ENCODE data around the gene IGSF21. TPM values are rescaled to one million over a fixed set of nuclear protein-coding genes. Genes with fewer than 3 reads are reported as not detected.
A peak's percentile ranks its signal among the peaks of the same experiment; 100 is the strongest.

The IGSF21 gene
- total RNA-seq, 2 donors from 2014 or later: 4.6 to 8.5 TPM

DNA sequence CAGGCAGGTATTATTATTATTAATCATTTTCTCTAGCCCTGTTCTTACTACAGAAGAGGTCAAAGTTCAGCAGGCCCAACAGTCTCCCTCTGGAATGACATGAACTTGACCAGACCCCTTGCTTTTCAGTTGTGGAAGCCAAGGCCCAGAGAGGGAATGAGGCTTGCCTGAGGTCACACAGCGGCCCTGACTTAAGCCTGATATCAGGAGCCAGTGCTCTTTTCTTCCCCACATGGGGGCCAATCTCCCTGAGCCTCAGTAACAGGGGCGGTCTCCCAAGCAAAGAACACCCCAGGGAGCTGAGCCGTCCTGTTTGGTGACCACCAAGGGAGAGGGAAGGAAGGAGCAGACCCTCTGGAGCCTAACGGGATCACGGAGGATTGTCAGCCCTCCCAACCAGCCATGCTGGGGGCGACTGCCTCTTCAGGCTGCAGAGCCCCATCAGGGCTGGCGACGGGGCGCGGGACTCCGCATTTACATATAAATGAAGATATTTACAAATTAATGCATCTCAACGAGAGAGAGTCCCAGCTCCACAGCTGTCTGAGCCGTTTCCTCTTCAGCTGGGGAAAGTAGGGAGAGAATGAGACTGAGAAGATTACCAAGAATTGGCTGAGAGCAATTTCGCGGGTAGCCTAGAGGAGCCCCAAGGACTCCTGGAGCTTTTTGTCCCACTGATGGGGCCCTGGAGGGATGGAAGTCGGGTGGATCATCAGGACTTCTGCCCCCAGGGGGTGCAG is 187.0 kb downstream of the IGSF21 start:
- Histone ChIP-seq H3K4me1 (replicated peaks) (peaks cover 5% of the 10 kb centered on the region), H3K27ac (no peak overlapping the region), H3K9me3 (no peaks in the 10 kb centered on the region), H3K4me3 (no peak overlapping the region), H3K36me3 (no peaks in the 10 kb centered on the region), H3K27me3 (replicated peaks; ENCODE audit: insufficient read depth) (peaks cover 5% of the 10 kb centered on the region)
- no peak for DNase-seq (ENCODE audit: low spot score)
- 41% methylated on average over 16 of the region's 16 CpGs for WGBS
- intact Hi-C loops (cut with DNase I): no loop called here
- no peak for TF ChIP-seq POLR2AphosphoS5 (IDR thresholded peaks at IDR 0.05)
- TF ChIP-seq POLR2A (IDR thresholded peaks at IDR 0.05): no peak
- TF ChIP-seq, protein P1, sequence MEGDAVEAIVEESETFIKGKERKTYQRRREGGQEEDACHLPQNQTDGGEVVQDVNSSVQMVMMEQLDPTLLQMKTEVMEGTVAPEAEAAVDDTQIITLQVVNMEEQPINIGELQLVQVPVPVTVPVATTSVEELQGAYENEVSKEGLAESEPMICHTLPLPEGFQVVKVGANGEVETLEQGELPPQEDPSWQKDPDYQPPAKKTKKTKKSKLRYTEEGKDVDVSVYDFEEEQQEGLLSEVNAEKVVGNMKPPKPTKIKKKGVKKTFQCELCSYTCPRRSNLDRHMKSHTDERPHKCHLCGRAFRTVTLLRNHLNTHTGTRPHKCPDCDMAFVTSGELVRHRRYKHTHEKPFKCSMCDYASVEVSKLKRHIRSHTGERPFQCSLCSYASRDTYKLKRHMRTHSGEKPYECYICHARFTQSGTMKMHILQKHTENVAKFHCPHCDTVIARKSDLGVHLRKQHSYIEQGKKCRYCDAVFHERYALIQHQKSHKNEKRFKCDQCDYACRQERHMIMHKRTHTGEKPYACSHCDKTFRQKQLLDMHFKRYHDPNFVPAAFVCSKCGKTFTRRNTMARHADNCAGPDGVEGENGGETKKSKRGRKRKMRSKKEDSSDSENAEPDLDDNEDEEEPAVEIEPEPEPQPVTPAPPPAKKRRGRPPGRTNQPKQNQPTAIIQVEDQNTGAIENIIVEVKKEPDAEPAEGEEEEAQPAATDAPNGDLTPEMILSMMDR (IDR thresholded peaks at IDR 0.05): no peak

DNA sequence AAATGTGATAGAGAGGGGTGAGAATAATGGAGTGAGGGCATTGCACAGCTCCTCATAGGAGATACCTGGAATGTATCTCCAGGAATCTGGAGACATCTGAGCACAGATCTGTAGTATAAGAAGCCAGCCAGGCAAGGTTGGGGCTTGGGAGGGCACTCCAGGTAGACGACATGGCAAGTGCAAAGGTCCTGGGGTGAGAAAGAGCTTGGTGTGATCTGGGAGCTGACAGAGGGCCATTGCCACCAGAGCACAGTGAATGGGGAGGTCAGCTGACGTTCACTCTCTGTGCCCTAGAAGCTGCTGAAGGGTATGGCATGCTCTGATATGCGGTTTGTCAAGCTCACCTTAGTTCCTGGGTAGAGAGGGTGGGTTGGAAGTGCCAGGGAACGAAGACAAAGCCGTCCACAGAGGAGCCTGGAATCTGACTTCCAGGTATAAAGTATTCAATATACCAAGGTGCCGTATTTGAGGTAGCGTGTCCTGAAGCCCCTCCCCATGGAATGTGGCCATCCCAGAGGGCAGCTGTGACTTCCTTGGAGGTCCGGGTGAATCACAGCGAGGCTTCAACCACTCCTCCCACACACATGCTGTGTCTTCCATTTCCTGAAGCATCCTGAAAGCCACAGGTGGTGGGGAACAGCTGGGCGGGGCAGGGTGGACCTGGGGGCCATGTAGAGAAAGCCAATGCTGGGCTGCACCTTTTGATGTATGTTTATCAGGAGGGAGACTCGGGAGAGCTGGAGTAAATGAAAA is 190.5 kb downstream of the IGSF21 start:
- H3K27me3 ChIP-seq (replicated peaks; ENCODE audit: insufficient read depth): peaks cover 7% of the 10 kb centered on the region
- 32% methylated on average over 11 of the region's 11 CpGs for whole genome bisulfite sequencing
- H3K4me3 ChIP-seq: no peak overlapping the region
- H3K27ac ChIP-seq: no peak overlapping the region
- TF ChIP-seq POLR2A (IDR thresholded peaks at IDR 0.05): no peak
- TF ChIP-seq, protein P1 (IDR thresholded peaks at IDR 0.05): no peak
- TF ChIP-seq POLR2AphosphoS5 (IDR thresholded peaks at IDR 0.05): no peak
- peaks cover 5% of the 10 kb centered on the region for H3K4me1 ChIP-seq (replicated peaks)
- no peaks in the 10 kb centered on the region for H3K9me3 ChIP-seq
- DNase-seq (ENCODE audit: low spot score): no peak
- intact Hi-C loops (cut with DNase I): no loop called here
- no peaks in the 10 kb centered on the region for H3K36me3 ChIP-seq

DNA sequence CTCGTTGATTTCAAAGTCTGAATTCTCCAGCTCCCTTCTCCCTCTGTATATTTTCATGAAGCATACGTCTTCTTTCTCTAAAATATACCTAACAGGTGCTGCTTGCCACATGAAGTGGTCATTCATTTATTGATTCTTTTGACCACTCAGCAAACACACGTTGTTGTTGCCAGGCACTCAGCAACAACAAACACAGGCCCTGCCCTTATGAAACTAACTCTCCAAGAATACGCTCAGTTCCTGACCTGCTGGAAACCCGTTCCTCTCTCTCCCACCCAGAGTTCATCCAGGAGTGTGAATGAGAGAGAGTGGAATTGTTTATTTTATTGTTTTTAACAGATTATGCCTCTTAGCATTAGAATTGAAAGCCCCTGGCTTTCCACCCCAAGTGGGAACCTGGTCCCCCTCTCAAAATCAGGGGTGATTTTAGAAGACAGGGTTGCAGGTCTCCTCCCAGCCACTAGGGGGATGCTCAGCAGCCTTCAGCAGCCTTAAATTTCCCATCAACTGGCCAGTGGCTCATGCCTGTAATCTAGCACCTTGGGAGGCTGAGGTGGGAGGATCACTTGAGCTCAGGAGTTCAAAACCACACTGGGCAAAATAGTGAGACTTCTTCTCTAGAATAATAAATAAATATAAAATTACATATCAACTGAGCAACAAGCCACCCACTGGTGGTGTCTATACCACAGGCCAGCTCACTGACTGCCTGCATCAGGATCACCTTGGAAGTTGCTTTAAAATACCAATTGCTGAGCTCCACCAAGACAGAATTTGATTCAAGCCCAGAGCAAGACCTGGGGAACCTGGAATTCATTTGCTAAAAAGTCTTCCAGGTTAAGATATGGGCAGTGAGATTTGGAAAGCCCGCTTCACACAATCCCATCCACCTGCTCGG is 192.1 kb downstream of the IGSF21 start:
- intact Hi-C loops (cut with DNase I): no loop called here
- WGBS: 59% methylated on average over 7 of the region's 7 CpGs
- no peak for DNase-seq (ENCODE audit: low spot score)
- Histone ChIP-seq H3K36me3 (no peaks in the 10 kb centered on the region), H3K9me3 (no peaks in the 10 kb centered on the region), H3K4me3 (no peak overlapping the region), H3K27me3 (replicated peaks; ENCODE audit: insufficient read depth) (peaks cover 2% of the 10 kb centered on the region), H3K27ac (no peak overlapping the region), H3K4me1 (replicated peaks) (peaks cover 5% of the 10 kb centered on the region)
- no peak for TF ChIP-seq POLR2A (IDR thresholded peaks at IDR 0.05)
- TF ChIP-seq, protein P1 (IDR thresholded peaks at IDR 0.05): peak; percentile 13 to 53 (median 30)

DNA sequence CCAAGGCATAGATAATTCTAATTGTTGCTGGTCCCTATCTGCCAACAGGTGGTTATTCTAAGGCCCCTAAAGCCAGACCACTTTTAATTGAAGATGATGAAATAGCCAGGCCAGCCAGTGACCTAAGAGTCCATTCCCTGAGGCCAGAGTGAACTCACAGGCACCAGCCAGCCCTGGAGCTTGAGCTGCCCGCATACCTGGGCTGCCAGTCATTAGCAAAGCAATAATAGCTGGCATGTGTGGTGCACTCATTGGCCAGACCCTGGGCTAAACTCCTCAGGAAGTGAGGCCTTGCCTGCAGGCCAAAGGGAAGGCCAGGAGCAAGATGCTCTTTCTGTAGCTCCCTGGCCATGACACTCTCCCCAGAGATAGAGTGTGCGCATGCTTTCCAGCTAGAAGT is 192.8 kb downstream of the IGSF21 start:
- H3K27me3 ChIP-seq (replicated peaks; ENCODE audit: insufficient read depth): peaks cover 2% of the 10 kb centered on the region
- no peaks in the 10 kb centered on the region for H3K36me3 ChIP-seq
- no peak overlapping the region for H3K4me3 ChIP-seq
- H3K27ac ChIP-seq: no peak overlapping the region
- no peak for DNase-seq (ENCODE audit: low spot score)
- H3K4me1 ChIP-seq (replicated peaks): peaks cover 5% of the 10 kb centered on the region
- WGBS: 84% methylated on average over 2 of the region's 2 CpGs
- TF ChIP-seq, protein P1 (IDR thresholded peaks at IDR 0.05): no peak
- TF ChIP-seq POLR2AphosphoS5 (IDR thresholded peaks at IDR 0.05) (no peak), POLR2A (IDR thresholded peaks at IDR 0.05) (no peak)
- intact Hi-C loops (cut with DNase I): no loop called here
- H3K9me3 ChIP-seq: no peaks in the 10 kb centered on the region

All from prostate gland (tissue), 2 donors.